Sigmoid colon (tissue), 4 donors: ENCODE results near the gene PPM1E.

ENCODE experiments used
- CTCF ChIP-seq, 4 experiments: fragments of 450-650 bp in 3 of 4; fragments of 200-600 bp in 1 of 4; IDR thresholded peaks; one replicate each; pipeline ENCODE4 v1.5.1; 2016 to 2019; ENCODE audit warnings: antibody characterized with exemption in 4 of 4, mild to moderate bottlenecking in 3 of 4, moderate library complexity in 2 of 4
- POLR2A ChIP-seq, 2 donors: fragments of 450-650 bp; IDR thresholded peaks; one replicate each; pipeline ENCODE4 v1.6.1; 2016; ENCODE audit warnings: antibody characterized with exemption in 2 of 2, mild to moderate bottlenecking in 2 of 2, moderate library complexity in 2 of 2
- POLR2AphosphoS5 ChIP-seq, 4 donors: sonication (generic); formaldehyde crosslinking; IDR thresholded peaks; one replicate each; pipeline ENCODE4 v1.6.1; 2017; ENCODE audit warnings: antibody characterized with exemption in 4 of 4

- no peak for TF ChIP-seq CTCF (IDR thresholded peaks at IDR 0.05)
- TF ChIP-seq POLR2A (IDR thresholded peaks at IDR 0.05), result no peak
- TF ChIP-seq POLR2AphosphoS5 (IDR thresholded peaks at IDR 0.05), result no peak
Measured at GRCh38 chr17:59000022-59000421, 244.4 kb downstream of the PPM1E start.
